Measurements from ENCODE around the gene MFRP.

MFRP gene

DNA sequence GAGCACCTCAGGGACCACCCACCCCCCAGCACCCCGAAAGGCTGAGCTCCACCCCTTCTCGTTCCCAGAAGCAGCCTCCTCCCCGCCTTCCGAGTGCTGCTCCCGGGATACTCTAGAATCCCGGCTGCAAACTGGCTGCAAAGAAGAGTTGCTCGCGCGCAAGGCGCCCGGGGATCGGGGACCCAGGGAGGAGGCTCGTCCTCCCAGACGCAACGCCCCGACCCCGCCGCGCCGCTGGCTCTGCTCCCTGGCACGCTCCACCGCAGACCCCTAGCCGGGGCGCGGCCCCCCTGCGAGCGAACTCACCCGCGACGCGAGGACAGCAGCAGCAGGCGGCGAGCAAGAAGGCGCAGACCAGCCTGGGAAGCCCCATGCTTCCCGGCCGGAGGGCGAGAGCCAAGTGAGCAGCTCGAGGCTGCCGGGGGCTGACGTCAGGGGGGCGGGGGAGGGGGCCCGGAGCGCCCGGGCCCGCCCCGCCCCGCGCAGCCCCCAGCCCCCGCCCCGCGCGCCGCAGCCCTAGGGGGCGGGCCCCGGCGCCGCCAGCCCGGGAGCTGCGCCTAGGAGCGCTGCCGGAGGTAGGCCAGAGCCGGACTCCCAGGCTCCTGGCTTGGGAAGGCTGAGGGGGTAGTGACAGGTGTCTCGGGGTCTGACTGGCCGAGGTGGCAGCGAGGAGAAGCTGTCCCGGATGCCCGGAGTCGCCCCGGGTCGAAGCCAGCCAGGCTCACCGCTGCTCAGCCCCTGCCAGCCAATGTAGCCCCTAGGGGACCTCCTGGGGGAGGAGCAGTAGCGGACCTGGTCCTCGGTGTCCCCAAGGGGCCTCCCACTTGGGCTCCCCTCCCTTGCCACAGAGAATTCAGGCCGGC is 29.5 kb downstream of the MFRP start, which contains the start of gene MCAM:
Gene MCAM, minus strand, starts transcription at position 402 of the 863 bp plus-strand sequence. Its CDS starts 29 bp downstream, at position 373.
- no peak for DNase-seq

DNA sequence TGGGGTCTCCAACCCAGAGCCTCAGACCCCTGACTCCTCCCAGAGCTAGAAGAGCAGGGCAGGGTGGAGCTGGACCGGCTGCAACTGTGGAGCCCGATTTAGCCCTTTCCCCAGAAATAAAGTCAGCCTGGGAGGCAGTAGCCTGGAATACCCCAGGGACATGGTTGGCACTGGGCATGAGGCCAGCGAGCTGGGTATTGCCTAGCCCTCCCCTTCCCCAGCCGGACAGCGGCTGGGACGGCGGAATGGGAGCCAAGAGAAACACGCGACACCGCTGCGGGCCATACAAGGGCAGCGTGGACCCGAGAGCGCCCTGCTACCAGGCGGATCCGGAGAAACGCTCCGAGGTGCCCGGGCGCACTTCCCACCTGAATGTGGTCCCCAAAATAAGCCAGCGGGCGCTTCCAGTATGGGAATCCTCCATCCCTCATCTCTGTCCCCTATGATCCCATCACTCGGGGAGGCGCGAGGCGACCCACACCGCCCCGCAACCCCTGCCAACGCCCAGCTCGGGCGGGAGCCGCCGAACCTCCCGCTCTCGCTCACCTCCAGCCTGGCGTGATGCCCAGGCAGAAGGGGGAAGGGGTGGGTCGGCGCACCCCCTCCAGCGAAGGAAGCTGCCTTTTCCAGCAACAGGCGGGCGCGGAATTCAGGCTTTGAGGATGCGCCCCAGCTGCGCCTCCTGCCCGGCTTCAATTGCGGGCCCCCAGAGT is 30.3 kb downstream of the MFRP start:
- DNase-seq, result no peak

DNA sequence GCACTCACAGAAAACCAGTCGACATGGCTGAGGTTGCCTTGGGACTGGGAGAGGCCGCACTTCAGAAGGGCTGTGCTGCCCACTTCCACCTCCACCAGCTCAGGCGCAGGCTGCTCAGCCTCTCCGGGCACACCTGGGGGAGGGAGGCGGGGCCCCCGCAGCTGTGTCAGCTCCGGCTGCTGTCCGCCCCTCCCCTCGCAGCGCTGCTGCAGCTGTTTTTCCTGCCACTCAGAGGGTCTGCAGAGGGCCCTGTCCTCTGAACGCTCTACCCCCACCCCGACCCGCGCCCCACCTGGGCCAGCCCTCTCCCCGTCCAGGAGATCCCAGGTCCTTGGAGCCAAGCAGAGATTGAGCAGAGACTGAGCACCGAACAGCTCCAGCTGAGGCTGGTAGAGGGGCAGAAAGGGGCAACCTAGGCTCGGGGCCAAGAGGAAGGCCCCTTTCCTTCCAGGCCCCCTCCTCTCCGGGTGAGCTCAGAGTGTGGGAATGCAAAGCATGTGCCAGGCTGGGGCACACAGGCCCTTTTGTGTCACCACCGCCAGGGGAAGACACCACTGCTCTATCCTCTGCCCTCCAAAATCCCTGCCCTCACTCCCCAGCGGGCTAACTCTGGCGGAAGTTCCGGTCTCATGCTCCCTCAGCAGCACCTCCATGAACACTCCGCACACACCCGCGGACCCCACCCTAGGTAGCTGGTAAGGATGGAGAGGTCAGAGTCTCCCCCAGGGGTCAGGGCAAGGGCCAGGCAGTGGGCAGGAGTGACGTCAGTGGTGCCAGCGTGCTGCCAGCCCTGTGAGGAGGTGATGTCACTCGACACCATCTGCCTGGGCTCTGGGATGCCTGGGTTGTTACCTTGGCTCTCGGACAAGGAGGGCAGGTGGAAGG is 31.1 kb downstream of the MFRP start:
- DNase-seq, result no peak

DNA sequence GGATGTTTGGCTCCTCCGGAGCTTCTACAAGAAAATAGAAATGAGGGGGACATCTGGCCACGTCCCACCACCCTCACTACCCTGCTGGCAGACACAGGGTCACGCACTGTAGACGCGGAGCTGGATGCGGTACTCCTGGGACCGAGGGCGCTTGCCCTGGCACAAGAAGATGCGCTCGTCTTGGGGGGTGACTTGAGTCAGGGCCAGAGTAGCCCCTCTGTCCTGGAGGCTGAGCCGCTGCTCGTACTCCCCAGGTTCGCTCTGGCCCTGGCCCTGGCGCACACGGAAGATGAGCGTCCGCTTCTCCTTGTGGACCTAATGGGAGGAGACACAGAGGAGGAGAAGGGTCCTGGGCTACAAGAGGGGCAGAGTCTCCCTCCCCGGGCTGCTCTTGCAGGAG is 31.8 kb downstream of the MFRP start:
- no peak for DNase-seq

DNA sequence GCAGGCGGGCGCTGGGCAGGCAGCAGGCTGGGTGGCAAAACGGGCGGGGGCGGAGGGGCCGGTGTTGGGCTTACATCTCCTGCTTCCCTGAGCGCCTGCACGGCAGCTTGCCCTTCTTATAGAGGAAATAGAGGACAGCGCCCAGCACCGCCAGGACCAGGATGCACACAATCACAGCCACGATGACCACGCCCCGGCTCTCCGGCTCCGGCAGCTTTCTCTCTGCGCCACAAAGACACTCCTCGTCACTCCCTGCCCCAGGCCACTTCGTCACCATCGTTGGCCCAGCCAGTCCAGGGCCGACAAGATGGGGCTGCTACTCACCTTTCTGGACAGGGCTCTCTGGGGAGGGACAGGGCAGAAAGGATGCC is 35.8 kb downstream of the MFRP start:
- no peak for DNase-seq

DNA sequence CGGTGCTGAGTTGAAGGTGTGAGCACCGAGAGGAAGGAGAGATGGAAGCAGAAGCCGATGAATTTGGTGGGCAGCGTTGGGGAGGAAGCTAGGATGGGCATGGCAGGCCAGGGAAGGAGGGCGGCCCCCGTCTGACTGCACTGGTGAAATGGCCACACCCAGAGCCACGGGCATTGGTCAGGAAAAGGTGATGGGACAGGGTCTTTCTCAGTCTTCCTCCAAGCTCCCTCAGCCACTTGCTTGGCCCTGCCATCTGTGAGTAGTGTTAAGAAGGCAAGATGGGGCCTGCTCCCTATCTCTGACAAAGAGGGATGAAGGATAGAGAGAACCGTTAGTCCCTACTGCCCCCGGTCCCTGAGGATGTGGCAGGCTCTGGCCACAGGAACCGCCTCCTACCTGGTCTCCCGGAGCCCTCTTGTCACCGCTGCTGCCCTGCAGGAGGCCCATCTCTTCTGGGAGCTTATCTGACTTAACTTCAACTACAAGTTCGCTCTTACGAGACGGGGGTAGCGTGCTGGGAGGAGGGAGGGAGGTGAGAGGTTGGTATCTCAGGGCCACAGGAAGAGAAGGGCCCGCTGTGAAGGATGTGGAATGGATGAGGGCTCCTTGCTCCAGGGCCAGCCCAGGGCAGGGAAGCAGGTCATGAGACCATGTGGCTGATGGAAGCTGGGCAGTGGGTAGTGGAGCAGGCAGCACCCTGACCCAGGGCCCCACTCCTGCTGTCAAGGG is 36.4 kb downstream of the MFRP start:
- no peak for DNase-seq

DNA sequence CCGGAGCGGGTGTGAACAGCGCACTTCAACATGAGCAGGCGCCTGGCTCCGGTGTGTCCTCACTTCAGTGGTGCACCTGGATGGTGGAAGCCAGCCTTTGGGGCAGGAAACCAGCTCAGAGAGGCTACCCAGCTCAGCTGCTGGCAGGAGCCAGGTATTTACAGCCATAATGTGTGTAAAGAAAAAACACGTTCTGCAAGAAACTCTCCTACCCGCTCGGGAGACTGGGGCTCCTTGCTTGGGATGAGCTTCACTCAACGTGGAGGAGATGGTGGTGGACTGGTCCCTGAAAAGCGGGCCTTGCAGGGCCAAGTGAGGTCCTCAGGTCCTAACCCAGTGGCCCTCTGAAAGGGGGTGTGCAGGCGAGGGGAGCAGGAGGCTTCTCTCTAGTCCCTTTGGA is 37.1 kb downstream of the MFRP start:
- DNase-seq, result no peak

DNA sequence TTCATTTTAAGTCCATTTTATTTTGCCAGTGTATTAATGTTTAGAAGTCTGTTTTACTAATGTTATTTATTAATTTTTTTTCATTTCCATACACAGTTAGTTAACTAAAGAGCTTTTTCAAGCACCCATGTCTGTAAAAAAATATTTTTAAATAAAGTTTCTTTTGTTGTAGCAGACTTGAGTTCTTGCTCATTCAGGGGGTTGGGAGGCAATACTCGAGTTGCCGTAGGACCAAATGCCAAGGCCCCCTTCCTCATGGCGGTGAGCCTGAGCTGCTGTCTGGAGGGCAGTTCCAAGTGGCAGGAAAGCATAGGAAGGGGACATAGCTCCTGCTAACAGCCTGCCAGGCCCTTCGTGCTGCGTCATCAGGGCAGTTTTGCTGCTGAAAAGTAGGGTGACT is 38.5 kb downstream of the MFRP start:
- no peak for DNase-seq

DNA sequence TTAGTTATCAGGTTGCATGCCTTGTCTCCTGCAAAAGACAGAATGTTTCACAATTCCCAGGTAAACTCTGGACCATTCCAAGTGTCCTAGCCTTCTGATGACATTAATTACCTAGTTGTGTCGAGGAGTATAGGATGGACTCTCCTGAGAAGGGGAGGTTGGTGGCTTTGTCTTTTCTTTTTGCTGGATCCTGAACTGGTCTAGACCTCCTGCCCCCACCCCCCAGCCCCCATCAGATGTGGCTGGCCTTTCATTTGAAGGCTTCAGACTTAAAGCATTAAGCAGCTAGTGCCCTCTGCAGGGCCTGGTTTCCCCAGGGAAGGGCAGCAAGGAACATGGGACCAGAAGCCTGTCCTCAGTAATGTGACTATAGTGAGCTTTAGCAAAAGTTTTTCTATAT is 39.3 kb downstream of the MFRP start:
- DNase-seq, result no peak

DNA sequence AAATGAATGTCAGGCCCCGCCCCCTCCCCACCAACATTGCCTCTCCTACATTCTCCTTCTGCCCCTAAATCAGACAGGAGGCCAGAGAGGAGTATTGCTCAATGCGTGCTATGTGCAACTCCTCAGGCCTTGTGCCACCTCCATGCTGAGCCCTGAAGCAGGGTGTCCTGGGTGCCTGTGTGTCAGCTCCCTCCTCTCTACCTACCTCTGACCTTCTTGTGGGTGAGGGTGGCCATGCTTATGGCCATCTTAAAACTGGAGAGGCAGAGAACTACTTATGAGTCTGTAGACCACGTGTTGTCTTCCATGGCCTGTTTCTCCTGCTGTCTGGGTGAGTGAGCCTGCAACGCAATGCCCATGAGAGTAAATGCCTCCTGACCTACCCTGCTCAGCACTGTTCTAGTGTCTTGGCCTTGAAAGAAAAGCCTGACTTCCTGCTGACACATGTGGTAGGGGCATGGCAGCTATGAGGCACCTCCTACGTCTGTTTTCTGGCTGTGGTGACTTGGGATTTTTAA is 40.1 kb downstream of the MFRP start:
- no peak for DNase-seq

DNA sequence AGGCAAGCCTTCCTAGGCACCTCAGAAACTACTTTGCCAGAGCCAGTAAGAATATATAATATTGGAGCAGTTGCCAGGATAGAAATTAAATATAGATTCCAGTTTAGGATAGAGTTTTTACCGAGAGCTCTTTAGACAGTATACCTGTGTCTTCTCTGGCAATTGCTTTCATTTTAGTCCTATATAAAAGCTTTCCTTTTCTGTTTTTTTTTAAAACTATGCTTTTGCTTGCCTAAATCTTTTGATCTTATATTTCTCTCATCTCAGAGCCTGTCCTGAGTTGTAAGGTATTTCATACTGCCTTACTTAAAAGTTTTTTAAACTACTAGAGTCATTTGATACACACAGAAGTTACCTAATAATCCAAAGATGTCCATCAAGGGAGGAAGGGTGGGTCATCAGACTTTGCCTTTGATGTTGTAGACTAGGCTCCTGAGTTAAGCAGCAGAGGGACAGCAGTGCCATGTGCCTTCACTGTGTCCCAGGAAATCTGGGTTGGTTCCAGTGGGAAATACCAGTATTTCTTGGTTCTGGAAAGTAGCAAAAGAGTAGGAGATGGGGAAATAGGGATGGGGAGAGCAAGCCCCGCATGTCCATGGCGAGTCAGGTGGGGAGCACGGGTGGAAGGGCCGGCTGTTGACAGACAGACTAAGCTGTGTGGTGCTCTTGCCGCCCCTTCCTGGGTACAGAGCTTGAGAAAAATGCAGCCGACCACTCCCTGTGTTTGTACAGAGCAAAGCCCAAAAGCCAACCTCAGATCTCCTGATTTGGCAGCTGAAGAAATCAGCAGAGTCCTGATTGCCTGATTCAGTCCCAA is 40.7 kb downstream of the MFRP start:
- DNase-seq, result no peak

DNA sequence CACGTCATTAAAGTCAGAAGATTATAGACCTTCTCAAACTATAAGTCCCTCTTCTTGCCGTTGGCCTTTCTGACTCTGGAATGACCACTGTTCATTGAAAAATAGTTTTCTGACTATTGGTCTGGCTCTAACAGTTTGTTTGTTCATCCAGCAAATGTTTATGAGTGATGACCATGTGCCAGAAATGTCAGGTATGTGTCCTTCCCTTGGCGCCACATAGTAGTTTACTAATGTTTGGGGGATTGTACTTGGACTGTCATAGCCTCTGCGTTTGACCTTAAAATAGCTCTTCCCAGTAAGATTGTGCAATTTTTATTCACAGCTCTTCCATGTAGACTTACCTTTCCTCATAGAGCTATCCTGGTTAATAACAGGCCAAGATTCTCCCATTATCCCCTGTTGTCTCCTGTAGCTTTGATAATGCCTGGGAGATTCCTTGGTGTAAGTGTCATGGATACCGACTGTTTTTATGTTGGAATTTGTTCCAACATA is 43.2 kb downstream of the MFRP start:
- no peak for DNase-seq

DNA sequence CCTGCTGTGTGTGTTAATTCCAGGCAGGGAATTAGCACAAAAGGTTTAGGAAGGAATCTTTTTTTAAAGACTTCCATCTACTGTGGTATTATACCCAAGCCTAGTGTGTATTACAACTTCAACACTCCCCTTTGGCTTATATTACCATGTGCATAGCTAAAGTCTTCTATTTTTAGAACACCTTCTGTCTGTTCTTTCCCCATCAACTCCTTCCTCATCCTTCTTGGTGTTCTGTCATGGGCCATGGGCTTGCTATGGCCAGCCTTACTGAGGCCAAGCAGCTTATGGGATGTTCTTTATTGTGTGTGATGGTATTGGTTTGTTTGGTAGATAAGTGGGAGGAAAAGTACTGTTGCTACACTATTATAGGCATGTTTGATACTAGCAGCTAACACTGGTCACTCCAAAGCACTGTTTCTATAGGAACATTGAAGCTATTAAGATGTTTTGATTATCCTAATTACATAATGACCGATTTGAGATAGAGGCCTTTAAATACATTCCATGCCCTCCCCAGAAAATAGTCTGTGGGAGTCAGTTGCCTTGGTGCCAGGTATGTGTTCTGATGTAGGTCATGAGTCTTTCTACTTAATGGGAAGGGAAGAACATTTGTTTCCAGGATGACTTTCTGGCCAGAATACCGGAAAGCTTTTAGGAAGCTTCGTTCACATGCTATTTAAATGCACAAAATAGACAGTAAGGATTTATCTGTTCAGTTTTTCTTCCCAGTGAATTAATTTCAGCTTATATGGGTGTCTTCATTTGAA is 46.1 kb downstream of the MFRP start:
- no peak for DNase-seq

DNA sequence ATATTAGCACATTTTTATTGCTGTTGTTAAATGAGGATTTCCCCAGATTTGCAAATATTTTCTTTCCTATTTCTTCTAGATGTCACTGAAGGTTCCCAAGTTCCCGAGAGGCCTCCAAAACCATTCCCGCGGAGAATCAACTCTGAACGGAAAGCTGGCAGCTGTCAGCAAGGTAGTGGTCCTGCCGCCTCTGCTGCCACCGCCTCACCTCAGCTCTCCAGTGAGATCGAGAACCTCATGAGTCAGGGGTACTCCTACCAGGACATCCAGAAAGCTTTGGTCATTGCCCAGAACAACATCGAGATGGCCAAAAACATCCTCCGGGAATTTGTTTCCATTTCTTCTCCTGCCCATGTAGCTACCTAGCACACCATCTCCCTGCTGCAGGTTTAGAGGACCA is 47.1 kb downstream of the MFRP start:
- DNase-seq, result no peak

DNA sequence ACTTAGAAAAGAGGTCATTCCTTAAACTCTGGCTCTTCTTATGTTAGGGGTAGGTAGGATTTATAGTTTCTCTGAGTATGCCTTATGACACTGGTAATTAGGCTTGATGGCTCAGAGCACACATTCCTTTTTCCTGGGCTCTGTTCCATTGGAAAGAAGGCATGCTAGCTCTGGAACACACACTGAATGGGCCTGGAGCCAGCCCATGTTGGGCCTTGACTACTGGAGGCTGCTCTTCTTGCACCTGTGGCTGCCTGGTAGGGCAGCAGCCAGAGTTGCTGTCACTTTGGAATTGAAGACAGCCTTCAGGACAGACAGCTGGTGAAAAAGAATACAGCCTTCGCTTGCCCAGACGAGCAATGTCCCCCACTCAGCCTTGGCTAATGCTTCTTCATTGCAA is 47.8 kb downstream of the MFRP start:
- no peak for DNase-seq

DNA sequence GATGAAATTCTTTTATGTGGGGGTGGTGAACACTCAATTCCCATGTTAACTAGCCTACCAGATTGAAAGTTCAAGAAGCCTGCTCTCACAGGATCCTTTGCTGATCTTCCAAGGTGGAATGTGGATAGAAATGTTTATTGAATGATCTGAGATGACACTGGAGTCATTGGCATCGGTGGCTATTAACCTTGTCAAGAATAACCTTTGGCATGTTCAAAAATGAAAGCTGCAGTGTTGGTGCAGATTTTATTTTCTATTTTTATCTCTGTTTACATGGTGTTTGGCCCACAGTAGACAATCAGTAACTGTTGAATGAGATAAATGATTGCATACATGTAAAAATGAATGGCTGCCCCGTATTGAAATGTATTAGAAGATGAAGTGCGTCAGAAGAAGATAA is 48.6 kb downstream of the MFRP start:
- DNase-seq, result no peak

DNA sequence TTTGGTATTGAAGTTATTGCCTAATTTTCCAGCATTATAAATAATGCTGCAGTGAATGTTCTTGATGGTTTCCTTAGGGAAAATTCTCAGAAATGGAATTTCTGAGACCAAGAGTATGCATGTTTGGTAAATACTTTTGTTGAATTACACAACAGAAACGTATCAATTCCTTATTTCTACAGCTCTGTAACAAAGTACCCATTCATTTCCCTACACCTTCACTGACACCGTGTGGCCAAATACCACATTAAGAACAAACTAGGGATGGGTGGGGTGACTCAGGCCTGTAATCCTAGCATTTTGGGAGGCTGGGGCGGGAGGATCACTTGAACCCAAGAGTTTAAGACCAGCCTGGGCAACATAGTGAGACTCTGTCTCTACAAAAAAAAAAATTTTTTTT is 51.3 kb downstream of the MFRP start:
- DNase-seq, result peak; percentile 19

DNA sequence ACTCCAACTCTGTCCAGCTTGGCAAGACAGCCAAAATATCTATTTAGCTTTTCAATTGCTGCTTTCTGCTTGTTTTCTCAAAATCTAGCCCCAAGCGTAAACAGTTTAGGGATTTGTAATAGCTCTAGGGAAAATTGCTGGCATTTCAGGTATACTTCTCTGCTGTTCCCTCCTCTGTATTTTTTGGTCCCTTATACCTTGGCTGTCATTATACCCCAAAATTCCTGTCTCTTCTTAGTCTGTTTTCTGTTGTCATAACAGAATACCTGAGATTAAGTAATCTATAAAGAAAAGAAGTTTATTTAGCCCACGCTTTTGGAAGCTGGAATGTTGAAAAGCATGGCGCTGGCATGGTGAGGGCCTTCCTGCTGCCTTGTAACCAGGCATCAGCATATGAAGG is 53.0 kb downstream of the MFRP start:
- DNase-seq, result no peak

DNA sequence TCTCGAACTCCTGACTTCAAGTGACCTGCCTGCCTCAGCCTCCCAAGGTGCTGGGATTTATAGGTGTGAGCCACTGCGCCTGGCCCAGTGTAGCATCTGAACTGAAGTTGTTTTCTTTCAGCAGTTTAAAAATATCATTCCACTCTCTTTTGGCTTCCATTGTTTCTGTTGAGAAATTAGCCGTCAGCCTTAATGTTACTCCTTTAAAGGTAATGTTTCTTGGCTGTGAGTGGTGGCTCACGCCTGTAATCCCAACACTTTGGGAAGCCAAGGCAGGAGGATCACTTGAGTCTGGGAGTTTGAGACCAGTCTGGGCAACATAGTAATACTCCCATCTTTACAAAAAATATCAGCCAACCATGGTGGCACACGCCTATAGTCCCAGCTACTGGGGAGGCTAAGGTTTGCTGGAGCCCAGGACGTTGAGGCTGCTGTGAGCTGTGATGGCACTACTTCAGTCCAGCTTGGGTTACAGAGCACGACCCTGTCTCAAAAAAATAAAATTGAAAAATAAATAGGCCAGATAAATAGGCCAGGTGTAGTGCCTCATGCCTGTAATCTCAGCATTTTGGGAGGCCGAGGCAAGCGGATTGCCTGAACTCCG is 55.5 kb downstream of the MFRP start:
- no peak for DNase-seq

All from hematopoietic multipotent progenitor cell treated with erythropoietin and hydrocortisone succinate and interleukin-3 and kit ligand, for 6 days (in vitro differentiated cells).